ENCODE measurements around the gene FFAR4.
A peak's percentile ranks its signal among the peaks of the same experiment; 100 is the strongest.

FFAR4 gene

DNA sequence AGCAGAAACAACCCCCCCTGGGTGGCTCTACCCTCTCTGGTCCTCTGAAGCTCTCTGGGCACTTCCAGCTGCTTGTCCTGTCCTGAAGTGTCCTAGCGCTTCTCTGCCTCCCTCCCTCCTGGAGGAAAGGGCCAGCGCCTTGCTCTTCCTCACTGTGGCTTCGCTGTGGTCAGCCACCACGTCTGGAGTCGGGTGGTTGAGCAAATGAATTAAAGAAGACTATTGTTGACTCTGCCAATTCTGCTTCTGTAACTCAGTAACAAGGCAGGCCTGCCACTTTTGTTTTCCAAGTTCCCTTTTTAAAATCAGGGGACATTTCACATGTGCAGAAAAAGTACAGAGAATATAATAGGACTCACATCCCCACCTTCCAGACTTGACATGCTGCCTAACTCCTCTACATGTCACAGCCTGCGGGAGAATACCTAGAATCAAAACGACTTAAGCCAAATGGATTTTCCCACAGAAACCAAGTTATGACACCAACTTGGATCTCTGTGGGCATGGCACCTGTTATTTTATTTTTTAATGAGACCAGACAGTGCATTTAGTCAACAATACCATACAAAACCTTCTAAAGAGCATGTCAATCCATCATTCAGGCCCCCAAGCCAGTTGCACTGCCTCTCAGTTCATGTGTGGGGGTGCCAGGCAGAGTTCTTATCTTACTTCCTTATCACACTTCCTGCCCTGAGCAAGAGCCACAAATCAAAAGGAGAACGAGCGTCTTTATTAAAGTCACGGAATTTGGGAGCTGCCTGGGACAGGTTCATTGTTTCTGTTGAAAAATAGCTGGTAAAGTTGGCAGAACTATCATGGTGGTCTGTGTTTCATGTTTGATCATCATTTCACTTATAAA lies 6.8 kb downstream of the FFAR4 start:
- DNase-seq: no peak

DNA sequence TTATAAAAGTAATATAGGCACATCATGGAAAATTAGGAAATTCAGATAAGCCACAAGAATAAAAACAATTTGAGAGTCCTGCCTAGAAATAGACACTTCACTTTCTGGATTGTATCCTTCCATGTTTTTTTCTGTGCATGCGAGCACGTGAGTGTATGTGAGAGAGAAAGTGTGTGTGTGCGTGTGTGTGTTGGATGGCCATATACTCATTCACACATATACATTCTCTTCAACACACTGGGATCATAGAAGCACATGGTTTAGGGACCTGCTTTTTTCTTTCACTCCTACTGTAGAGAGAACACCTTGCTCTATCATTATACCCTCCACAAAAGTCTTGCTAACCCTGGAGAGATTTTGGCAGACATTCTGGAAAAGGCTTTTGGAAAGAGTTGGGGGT lies 7.5 kb downstream of the FFAR4 start:
- no peak for DNase-seq

DNA sequence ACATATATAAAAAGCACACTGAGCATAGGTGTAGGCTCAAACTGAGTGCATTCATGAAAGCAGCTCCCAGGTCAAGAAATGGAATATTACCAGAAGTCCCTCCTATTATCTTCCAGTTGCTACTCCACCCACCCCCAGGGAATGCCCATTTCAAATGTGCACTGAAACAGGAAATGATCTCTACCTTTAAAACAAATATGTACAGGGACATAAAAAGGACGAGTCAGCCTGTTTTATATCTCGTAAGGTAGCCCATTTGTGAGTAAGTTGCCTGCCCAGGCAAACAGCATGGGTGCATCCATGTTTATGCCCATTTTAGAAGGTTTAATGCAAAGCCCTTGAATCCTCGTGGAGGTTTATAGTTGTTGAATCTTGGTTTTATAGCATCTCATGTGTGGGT lies 10.4 kb downstream of the FFAR4 start:
- DNase-seq: no peak

DNA sequence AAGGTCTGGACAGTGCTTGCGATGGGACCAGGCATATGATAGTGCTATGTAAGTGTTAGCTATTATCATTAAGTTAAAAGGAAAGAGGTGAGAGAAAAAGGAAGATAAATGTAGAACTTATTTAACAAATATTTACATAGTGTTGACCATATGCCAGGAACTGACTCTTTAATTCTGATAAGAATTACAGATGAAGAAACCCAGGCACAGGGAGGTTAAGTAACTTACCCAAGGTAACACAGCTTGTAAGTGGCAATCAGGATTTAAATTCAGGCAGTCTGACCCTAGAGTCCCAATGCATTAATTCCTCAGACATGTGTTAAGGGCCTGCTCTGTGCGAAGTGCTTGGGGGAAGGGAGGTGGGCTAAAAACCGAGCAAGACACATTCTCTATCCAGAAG lies 11.1 kb downstream of the FFAR4 start:
- no peak for DNase-seq

DNA sequence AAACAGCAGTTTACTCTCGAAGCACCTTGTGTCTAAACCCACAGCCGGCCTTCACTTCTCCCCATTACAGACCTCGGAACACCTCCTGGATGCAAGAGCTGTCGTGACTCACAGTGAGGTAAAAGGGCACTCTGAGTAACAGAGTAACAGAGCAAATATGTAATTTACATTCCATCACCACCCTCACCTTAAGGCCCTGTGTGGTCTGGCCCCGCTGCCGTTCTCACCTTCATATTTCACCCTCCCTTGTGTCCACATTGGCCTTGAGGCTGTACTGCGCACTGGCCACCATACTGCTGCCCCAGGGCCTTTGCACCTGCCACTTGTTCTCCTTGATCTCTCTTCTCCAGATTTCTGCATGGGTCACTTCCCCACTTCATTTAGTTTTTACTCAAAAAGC lies 12.6 kb downstream of the FFAR4 start:
- no peak for DNase-seq

DNA sequence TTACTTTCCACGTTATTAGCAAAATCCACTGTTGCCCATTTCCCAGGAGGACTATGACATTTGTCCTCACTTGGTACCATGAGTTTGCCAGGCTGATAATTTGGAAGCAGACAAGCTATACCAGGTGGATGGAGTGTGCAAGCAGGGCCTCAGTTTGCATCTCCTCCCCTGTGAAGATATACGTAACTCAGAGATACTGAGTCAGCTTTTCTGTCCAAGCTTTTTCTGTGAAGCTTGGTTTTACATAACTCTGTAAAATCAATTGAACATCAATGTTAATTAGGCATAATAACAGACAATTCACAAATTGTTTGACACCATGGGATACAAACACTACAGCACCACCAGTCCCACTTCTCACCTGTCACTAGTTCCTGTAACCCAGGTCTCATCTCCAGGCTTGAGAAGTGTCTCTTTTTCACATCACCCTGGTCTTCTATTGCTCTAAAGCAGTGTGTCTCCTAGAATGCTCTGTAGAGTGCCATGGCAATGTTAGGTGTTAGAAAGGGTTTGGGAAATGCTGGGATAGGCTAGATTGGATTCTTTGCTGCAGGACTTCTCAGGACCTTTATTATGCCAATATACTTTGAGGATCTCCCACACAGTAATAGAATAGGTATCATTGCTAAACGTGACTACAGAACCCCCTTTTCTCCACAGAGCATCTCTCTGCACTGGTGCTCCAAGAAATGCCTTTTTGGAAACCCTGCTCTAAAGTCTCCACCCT lies 13.7 kb downstream of the FFAR4 start:
- DNase-seq: no peak

DNA sequence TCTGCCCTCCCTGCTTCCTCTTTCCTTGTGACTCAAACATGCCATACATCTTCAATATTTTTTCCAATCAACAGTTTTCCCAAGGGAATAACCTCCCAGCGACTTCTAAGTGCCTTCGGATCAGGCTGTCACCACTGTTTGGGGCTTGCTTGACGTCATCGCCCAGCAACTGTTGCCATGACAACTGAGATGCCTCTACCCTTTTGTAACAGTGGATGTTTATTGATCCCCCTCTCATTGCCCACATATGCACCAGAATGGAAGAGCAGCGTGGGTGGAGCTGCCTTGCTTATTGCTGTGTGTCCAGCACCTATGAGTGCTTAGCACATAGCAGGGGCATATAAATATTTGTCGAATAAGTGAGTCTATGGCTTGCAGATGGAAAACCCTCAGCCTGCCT lies 14.4 kb downstream of the FFAR4 start:
- peak; percentile 31 for DNase-seq

DNA sequence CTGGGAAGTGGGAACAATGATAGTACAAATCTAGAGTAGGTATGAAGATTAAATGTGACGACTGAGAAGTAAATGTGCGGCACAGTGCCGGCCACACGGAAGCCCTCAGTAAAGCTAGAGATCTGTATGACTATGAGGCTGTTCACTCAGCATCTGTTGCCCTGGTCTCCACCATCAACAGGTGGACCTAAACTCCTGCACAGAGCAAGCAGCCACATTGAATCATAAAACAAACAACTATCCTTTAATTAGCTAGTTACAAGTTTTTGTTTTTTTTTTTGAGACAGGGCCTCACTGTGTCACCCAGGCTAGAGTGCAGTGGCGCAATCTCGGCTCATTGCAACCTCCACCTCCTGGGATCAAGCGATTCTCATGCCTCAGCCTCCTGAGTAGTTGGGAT lies 18.0 kb downstream of the FFAR4 start:
- no peak for DNase-seq

DNA sequence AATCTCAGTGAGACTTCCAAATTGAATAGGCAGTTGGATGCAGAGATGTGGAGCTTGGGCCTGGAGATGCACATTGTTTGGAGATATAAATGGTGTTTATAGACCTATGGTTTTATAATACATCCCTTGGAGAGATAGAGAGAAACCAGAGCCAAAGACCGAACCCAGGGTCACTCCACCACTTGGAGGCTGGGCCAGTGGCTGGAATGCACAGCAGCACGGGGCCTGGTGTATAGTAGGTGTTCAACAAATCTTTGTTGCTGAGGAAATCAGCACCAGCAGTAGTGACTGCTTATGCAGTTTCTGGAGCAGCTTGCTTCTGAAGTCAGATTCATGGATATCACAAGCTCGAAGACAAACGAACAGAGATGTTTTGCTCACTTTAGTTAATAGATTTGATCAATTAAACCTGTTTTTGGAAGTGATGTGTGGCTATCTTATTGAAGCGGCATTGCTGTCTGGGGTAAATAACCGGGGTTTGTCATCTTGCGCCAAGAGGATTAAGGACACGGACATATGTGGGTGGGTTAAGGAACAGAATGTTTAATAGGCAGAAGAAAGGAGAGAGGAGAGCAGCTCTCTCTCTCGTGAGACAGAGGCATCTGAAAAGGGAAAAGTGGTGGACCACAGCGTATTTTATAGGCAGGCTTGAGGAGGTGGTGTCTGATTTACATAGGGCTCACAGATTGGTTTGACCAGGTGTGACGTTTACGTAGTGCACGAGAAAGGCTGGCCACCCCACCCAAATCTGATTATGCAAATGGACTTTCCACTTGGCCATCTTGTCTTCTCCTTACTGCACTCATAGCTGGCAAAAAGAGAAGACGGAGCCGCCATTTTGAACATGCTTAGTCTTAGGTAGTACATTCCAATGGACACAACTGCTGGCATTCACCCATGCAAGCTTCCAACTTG lies 23.4 kb downstream of the FFAR4 start:
- no peak for DNase-seq

DNA sequence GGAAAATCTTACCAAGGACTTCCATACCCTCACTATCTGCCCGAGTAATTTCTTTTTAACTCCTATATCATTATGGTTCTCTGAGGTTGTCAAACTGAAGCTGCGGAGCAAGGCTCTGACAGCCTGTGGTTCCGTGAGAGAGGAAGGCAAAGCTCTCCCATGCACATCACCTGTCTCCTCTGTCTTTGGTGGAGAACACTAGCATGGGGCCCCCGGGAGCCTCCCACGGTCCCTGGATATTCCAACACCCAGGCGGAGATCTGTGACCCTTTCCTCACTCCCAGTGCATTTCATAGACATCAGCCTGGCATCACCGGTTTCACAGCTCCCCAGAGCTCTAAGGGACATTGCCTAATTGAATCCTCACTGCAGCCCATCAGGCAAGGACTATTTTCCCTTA lies 24.2 kb downstream of the FFAR4 start:
- no peak for DNase-seq

DNA sequence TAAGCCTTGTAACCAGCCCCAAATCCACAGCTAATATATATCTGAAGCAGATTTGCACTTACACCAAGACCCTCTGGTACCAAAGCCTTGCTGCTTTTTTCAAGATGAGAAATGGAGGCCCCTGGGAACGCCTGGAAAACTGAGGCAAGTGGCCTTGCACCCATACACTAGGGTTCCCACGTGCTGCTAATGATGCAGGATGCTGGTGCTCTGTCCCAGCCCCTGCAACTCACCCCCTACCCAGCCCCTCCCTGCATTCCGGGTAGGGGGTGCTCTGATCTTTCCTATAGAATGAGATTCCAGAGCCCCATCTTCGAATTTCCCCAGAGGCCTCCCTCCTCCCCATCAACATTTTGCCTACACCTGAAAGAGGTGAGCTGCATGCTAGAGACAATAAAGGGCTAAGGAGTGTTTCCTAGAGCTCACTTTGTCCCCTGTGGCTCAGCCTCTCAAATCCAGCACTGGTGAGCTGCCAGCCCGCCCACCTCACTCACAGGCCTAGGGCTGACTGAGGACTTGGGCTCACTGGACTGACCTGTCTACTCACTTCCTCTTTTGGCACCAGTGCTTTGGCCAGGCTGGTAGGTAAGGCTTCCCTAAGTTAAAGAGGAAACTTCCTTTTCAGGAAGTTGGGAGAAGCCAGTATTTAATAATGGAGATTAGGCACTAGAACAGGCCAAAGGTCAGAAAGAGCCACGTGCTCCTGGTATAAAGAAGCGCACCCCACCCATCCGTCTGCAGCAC lies 24.8 kb downstream of the FFAR4 start:
- DNase-seq: no peak

DNA sequence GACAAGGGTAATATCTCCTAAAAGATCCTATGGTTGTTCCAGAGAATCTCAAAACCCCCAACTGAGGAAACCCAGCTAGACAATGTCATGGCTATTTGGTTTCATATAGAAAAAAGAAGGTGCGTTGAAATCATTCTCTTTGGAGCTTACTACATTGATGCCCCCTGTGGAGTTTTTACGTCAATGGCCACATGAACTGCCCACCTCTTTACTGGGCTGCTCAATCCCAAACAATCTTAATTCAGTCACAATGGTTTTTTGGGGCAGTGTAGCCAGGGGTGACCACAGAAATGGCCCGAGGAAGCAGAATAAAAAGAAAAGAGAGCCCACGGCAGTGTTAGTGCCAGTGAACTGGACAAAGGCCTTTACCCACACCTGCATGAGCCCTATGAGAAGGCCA lies 26.8 kb downstream of the FFAR4 start:
- DNase-seq: no peak

DNA sequence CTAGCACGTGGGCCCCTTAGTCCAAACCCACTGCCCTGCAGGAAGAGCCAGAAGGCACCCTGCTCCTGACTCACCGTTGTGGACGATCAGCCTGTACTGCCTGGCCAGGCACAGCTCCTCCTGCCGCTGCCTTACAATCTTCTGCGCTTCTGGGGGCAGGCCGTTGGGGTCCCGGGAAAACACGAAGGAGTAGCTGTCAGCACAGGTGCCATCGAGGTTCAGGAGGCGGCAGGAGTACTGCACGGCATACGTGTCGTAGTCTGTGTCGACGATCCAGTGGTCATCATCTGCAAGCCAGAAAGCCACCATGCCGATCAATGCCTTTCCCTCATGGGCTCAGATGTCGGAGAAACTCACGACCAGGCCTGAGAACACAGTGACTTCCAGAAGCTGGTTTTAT lies 27.3 kb downstream of the FFAR4 start:
- no peak for DNase-seq

DNA sequence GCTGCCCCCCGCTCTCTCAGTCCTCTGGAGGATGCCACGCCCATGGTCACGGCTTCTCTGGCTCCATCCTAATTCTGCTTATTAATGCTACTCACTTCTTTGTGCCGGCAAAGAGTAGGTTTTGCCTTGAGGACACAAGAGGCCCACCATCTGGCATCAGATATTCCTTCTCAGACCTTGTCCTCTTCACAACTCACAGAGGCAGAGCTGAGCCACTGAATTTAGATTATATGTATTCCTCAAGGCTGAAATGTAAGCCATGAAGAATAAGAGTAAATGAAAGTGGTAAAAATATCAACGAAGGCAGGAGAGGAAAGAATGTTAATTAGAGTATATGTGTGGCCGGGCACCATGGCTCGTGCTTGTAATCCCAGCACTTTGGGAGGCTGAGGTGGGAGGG lies 28.1 kb downstream of the FFAR4 start:
- DNase-seq: no peak

DNA sequence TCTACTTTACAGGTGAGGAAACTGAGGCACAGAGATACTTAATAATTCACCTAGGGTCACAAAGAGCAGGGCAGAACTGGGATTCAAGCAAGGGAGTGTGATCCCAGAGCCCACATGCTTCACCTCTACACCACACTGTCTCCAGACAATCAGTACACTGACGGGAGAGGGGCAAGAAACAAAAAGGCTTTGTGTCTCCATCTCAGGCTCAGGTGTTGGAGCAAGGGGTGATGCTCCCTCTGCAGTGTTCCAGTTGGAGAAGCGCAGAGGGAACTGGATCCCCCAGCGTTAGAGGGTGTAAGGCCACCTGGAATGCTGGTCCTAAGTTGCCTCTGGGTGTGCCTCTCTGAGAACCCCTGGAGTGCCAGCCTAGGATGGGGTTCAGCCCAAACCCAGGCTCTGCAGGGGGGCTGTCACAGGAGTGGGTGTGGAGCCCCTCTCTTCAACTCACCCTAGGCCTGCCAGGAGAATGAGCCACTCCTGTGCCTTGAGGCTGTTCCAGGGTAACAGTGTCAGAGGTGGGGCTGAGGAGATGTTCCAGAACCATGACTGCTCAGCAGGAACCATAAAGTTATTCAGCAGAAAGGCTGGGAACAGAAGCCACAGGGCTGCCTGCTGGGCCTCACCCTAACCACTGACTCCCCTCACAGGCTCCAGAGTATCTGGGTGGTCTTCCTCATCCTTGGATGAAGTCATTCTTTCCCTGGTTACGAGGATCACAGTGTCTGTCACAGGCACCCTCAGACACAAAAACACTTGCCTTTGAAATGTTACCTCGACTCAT lies 29.1 kb downstream of the FFAR4 start:
- DNase-seq: peak; percentile 51

DNA sequence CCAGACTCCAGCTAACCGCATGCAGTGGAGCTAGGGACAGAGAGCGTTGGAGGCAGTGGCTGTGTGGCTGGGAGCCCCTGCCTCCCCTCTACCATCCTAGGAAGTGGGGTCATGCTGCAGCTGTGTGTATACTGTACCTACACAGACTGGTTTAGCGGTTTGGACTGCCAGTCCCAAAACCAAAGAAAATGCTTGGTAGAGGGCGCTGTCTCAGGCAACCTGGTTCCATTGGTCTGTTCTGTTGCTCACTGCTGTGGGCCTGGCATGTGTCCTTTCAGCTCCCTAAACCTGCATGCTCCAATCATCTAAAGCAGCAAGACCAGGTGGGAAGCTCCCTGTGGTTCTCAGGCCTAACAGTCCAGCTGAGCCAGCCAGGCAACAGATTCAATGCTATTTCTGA lies 30.1 kb downstream of the FFAR4 start:
- DNase-seq: no peak

DNA sequence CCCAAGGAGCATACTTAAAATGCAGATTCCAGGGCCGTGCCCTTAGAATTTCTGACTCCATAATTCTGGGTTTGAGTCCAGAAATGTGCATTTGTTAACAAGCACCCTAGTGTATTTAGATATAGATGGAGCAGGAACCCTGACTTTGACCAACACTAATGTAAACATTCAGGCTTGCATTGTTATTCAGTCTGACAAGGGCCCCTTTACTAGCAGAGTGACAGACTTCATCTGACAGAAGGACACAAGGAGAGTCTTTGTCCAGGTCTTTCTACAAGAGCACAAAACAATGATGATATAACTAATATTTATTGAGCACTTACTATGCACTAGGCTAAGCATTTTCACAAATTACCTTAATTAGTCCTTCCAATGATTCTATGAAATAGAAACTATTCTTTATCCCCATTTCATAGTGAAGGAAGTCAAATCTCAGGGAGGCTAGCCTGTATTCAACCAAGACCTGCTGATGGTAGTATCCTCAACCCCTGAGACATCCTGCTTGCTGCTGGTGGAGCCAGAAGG lies 30.7 kb downstream of the FFAR4 start:
- no peak for DNase-seq

DNA sequence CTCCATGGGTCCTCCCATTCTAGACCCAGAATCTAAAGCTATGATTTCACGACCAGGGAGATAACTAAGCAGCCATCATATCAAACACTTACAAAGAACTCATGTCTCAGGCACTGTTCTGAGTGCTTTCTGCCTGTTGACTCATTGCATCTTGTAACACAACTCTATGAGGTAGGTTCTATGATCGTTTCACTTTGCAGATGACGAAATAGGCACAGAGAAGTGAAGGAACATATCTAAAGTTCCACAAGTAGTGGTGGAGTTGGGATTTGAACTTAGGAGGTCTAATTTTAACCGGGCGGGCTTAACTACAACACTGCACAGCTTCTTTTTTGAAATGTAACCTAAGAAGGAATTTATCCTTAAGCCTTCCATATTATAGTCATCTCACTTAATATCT lies 31.7 kb downstream of the FFAR4 start:
- DNase-seq: no peak

DNA sequence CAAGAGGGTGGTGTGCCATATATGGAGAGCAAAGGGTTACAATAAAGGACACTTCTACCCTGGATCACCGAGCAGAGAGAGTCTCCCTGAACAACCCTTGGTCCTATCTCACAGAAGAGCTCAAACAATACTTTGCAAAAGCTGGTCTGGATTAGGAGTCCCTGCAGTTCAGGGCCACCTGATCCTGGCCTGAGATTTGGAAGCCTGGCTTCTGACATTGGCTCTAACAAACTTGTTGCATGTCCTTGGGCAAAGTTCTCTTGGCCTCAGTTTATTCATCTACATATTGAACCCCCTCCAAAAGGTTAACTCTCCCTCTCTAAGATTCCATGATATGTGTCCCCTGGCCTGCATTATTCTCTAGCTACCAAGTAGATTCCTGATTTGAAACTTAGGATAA lies 32.9 kb downstream of the FFAR4 start:
- no peak for DNase-seq

DNA sequence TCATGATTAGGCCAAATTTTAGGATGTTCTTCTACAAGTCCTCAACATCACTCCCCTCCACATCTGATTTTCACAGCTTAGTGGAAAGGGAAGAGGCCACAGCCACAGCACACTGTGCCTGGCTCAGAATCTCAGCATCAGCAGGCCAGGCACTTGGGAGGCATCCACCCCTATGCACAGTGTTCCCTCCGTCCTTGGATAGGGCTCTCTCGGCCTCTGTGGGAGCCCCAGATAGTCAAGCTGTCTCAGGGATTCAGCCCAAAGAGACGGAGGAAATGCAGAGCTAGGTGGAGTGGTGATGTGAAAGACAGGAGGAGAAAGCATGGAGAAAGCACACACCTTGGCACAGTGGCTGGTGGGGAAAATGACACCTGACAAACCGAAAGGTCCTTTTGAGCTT lies 33.3 kb downstream of the FFAR4 start:
- DNase-seq: no peak

DNA sequence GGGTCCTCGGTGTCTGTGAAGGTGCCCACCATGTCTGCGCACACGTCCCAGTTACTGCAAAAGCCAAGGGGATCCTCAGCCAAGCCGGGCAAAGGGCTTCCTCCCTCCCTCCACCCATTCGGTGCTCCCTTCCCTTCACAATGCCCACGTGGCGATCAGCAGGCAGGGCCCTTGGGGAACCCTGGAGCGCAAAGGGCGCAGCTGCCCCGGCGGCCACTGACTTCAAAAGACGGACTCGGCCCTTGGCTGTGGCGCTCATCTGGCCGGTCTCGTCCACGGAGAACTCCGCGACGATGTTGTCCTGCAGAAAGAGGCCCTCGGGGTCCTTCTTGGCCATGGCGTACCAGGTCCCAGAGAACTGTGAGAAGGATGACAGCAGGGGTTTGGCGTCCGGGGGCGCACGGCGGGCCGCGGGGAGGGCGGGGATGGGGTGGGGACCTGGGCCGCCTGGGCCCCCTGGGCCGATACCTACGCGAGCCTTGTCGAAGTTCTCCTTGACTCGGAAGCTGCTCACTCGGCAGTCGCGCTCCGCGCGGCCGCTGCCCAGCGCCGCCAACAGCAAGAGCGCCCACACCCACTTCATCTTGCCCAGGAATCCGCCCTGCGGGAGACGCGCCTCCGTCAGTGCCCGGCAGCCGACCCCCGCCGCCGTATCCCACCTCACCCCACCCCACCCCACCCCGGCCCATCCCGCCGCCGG lies 34.1 kb downstream of the FFAR4 start:
- DNase-seq: peak; percentile 24
